Skin of body (tissue), 2 donors: Measurements from ENCODE around the gene UNC13C. TPM values are rescaled to one million over a fixed set of nuclear protein-coding genes. Genes with fewer than 3 reads are reported as not detected.
"Not testable (repeated sequence)": the region's sequence is repeated elsewhere in the genome, so short reads cannot be mapped to it uniquely, and the experiment has no call there.

Experiments used
- DNase-seq: peaks from one replicate; lab custom pipeline; 2025; lab: John Stamatoyannopoulos, UW
- total RNA-seq: library from RNA; depleted of rRNA; stranded (reverse); fragments of >200 nt; gene quantifications from one replicate; pipeline ENCODE4 v1.2.3, GENCODE V29; 2014

Gene UNC13C
- total RNA-seq, 1 donor from 2014 or later, result 2.1 TPM

- no peak for DNase-seq
Observed at GRCh38 chr15:54298396-54298795, 320.2 kb downstream of the UNC13C start.

- DNase-seq, result no peak
Observed at GRCh38 chr15:54304321-54304720, 326.1 kb downstream of the UNC13C start.

GRCh38 chr15:54305138-54305537 is 326.9 kb downstream of the UNC13C start:
- DNase-seq, result no peak

- DNase-seq, result no peak
Observed at GRCh38 chr15:54307252-54307902, 329.1 kb downstream of the UNC13C start.

- no peak for DNase-seq
Observed at GRCh38 chr15:54307926-54308325, 329.7 kb downstream of the UNC13C start.

GRCh38 chr15:54312528-54312927 is 334.3 kb downstream of the UNC13C start:
- DNase-seq, result no peak

GRCh38 chr15:54321426-54321825 is 343.2 kb downstream of the UNC13C start:
- DNase-seq, result no peak

GRCh38 chr15:54322341-54322740 is 344.1 kb downstream of the UNC13C start:
- no peak for DNase-seq

GRCh38 chr15:54345301-54345700 is 367.1 kb downstream of the UNC13C start:
- no peak for DNase-seq

GRCh38 chr15:54345827-54346226 is 367.6 kb downstream of the UNC13C start:
- DNase-seq, result no peak

GRCh38 chr15:54347082-54347827 is 369.0 kb downstream of the UNC13C start:
- no peak for DNase-seq

- no peak for DNase-seq
Observed at GRCh38 chr15:54353726-54354125, 375.5 kb downstream of the UNC13C start.

- no peak for DNase-seq
Observed at GRCh38 chr15:54354341-54354740, 376.1 kb downstream of the UNC13C start.

- no peak for DNase-seq
Observed at GRCh38 chr15:54364961-54365360, 386.7 kb downstream of the UNC13C start.

- no peak for DNase-seq
Observed at GRCh38 chr15:54373332-54373731, 395.1 kb downstream of the UNC13C start.

- no peak for DNase-seq
Observed at GRCh38 chr15:54374184-54374952, 396.1 kb downstream of the UNC13C start.

GRCh38 chr15:54387799-54388198 is 409.6 kb downstream of the UNC13C start:
- no peak for DNase-seq

GRCh38 chr15:54388746-54389145 is 410.5 kb downstream of the UNC13C start:
- DNase-seq, result no peak

GRCh38 chr15:54410481-54410880 is 432.2 kb downstream of the UNC13C start:
- DNase-seq, result no peak

GRCh38 chr15:54424171-54424570 is 445.9 kb downstream of the UNC13C start:
- no peak for DNase-seq

GRCh38 chr15:54428596-54428995 is 450.4 kb downstream of the UNC13C start:
- no peak for DNase-seq

GRCh38 chr15:54450288-54450687 is 472.0 kb downstream of the UNC13C start:
- DNase-seq, result not testable (repeated sequence)
